B cell (primary cell): ENCODE measurements around the gene PTPRN2. TPM values are rescaled to one million over a fixed set of nuclear protein-coding genes. Genes with fewer than 3 reads are reported as not detected.

Experiments used
- ATAC-seq: fragments of 200-7000 bp; cut with Tn5 transposase; one replicate; pipeline ENCODE4 v1.10.0; 2021; ENCODE audit warnings: low read depth, mild to moderate bottlenecking, moderate number of reproducible peaks, moderate library complexity
- CTCF ChIA-PET: fragments of 350-600 bp; sonication (Branson Sonifier 250); formaldehyde crosslinking; loops from one replicate; lab custom pipeline; 2021; ENCODE audit warnings: antibody characterized with exemption, inconsistent platforms; lab: Charles Lee
- POLR2A ChIA-PET: fragments of 350-600 bp; sonication (Branson Sonifier 250); formaldehyde crosslinking; loops from one replicate; lab custom pipeline; 2021; ENCODE audit warnings: antibody characterized with exemption; lab: Charles Lee
- DNase-seq: peaks from one replicate; pipeline ENCODE4 v3.0.0; 2013
- H2AFZ ChIP-seq: 2 replicates; pipeline ENCODE4 v1.6.1; 2012; ENCODE audit warnings: mild to moderate bottlenecking, low read depth, low read length; ENCODE audit not compliant: insufficient read depth, poor library complexity, severe bottlenecking
- H3K27ac ChIP-seq, 2 donors: 1 replicate in 1 of 2; 2 replicates in 1 of 2; pipeline ENCODE4 v1.5.1; 2012 to 2013; ENCODE audit warnings: low read length in 2 of 2, mild to moderate bottlenecking in 2 of 2, moderate library complexity in 1 of 2
- H3K27me3 ChIP-seq, 4 experiments: fragments of 200-600 bp in 1 of 4; sonication (generic) in 1 of 4; replicated peaks in 1 of 4; 1 replicate in 2 of 4; 2 replicates in 2 of 4; pipeline versions ENCODE4 v1.6.1 to v1.7.0; 2013 to 2016; ENCODE audit warnings: low read length in 3 of 4, mild to moderate bottlenecking in 2 of 4, mixed read lengths in 1 of 4, moderate library complexity in 1 of 4; ENCODE audit not compliant: insufficient read depth in 4 of 4, control insufficient read depth in 3 of 4; ENCODE audit errors: control extremely low read depth in 1 of 4
- H3K36me3 ChIP-seq, 2 experiments: replicated peaks in 1 of 2; 1 replicate in 1 of 2; 2 replicates in 1 of 2; pipeline versions ENCODE4 v1.6.1 to v1.7.1; 2013; ENCODE audit warnings: low read length in 1 of 2; ENCODE audit not compliant: insufficient read depth in 2 of 2, control insufficient read depth in 1 of 2; ENCODE audit errors: control extremely low read depth in 1 of 2, extremely low read depth in 1 of 2
- H3K4me1 ChIP-seq, 2 donors: fragments of 200-600 bp in 1 of 2; sonication (generic) in 1 of 2; 1 replicate in 1 of 2; 2 replicates in 1 of 2; pipeline versions ENCODE4 v1.5.1 to v1.6.1; 2013 to 2017; ENCODE audit warnings: low read length in 2 of 2; ENCODE audit not compliant: control insufficient read depth in 2 of 2, insufficient read depth in 2 of 2
- H3K4me2 ChIP-seq: replicated peaks from 2 replicates; pipeline ENCODE3; 2012; ENCODE audit warnings: mild to moderate bottlenecking, low read depth, low read length; ENCODE audit not compliant: poor library complexity, severe bottlenecking
- H3K4me3 ChIP-seq, 5 experiments: fragments of 200-600 bp in 1 of 5; sonication (generic) in 1 of 5; 1 replicate in 3 of 5; 2 replicates in 2 of 5; pipeline versions ENCODE4 v1.5.1 to v1.7.0; 2011 to 2016; ENCODE audit warnings: low read length in 4 of 5, mild to moderate bottlenecking in 4 of 5, low read depth in 2 of 5, control low read depth in 1 of 5, moderate library complexity in 1 of 5; ENCODE audit not compliant: insufficient read depth in 1 of 5; ENCODE audit errors: control extremely low read depth in 1 of 5, extremely low read depth in 1 of 5
- H3K79me2 ChIP-seq: fragments of 200-600 bp; sonication (generic); one replicate; pipeline ENCODE4 v1.6.0; 2016; ENCODE audit warnings: low read length; ENCODE audit not compliant: control insufficient read depth, insufficient read depth
- H3K9ac ChIP-seq: fragments of 200-600 bp; sonication (generic); 2 replicates; pipeline ENCODE4 v1.6.1; 2017; ENCODE audit warnings: mild to moderate bottlenecking, low read length, moderate library complexity
- H3K9me3 ChIP-seq, 3 donors: one replicate each; pipeline versions ENCODE4 v1.6.1 to v1.7.1; 2013; ENCODE audit warnings: low read length in 2 of 3; ENCODE audit not compliant: control insufficient read depth in 2 of 3, insufficient read depth in 1 of 3; ENCODE audit errors: control extremely low read depth in 1 of 3
- H4K20me1 ChIP-seq: 2 replicates; pipeline ENCODE4 v1.6.0; 2012; ENCODE audit warnings: mild to moderate bottlenecking, low read length; ENCODE audit not compliant: insufficient read depth, control insufficient read depth, poor library complexity, severe bottlenecking
- H3K27ac Mint-ChIP-seq: one replicate; pipeline ENCODE4 v1.8.0; 2021; ENCODE audit warnings: mixed read lengths
- H3K27me3 Mint-ChIP-seq: one replicate; pipeline ENCODE4 v1.8.0; 2021; ENCODE audit warnings: mixed read lengths
- H3K4me1 Mint-ChIP-seq: one replicate; pipeline ENCODE4 v1.8.0; 2021; ENCODE audit warnings: mixed read lengths
- H3K4me3 Mint-ChIP-seq: one replicate; pipeline ENCODE4 v1.8.0; 2021; ENCODE audit warnings: mixed read lengths
- H3K9me3 Mint-ChIP-seq: one replicate; pipeline ENCODE4 v1.8.0; 2022; ENCODE audit warnings: mixed read lengths; ENCODE audit not compliant: insufficient read depth
- CTCF ChIP-seq: fragments of 200-600 bp; IDR thresholded peaks from one replicate; pipeline ENCODE4 v1.8.0; 2022; ENCODE audit warnings: antibody characterized with exemption, mild to moderate bottlenecking
- EZH2 ChIP-seq: IDR thresholded peaks from 2 replicates; pipeline ENCODE4 v1.6.1; 2012; ENCODE audit warnings: borderline replicate concordance, low read depth, mild to moderate bottlenecking, moderate library complexity, low read length; ENCODE audit not compliant: insufficient read depth, poor library complexity, severe bottlenecking
- WGBS: methylation state at CpG from one replicate; pipeline ENCODE4 v1.1.5; 2013; ENCODE audit warnings: missing lambda C conversion rate; ENCODE audit not compliant: insufficient coverage; 5-methylcytosine and 5-hydroxymethylcytosine counted together
- intact Hi-C: fragments of 100-400 bp; cut with micrococcal nuclease; formaldehyde crosslinking; loops from one replicate; pipeline ENCODE4 v1.10.0; 2022
- polyA plus RNA-seq: library from polyadenylated mRNA; depleted of rRNA; stranded (reverse); fragments of >200 nt; gene quantifications from 2 replicates; pipeline ENCODE4 v1.2.3, GENCODE V29; 2012
- total RNA-seq, 2 donors: library from RNA; stranded (reverse); fragments of 120-200 nt in 1 of 2; gene quantifications; 1 replicate in 1 of 2; 2 replicates in 1 of 2; pipeline versions ENCODE4 v1.2.3 to v1.2.4, GENCODE V29; 2013 to 2022

Gene PTPRN2
- total and polyA plus RNA-seq, 2 donors (not counting 1 experiment from before 2014, with no cell fraction given), result 2.0 to 5.0 TPM

GRCh38 chr7:158277219-158278141 is 310.1 kb downstream of the PTPRN2 start:
- H3K4me1 ChIP-seq, result no peaks in the 10 kb centered on the region
- no peaks in the 10 kb centered on the region for H3K36me3 ChIP-seq
- no peak overlapping the region for H3K4me3 ChIP-seq
- no peak overlapping the region for H2AFZ ChIP-seq
- Mint-ChIP-seq H3K4me3 (no peak overlapping the region), H3K27me3 (no peaks in the 10 kb centered on the region), H3K9me3 (no peaks in the 10 kb centered on the region), H3K27ac (no peak overlapping the region), H3K4me1 (no peaks in the 10 kb centered on the region)
- intact Hi-C loops, result no loop called here
- no peaks in the 10 kb centered on the region for H3K27me3 ChIP-seq
- H3K4me2 ChIP-seq, result no peak overlapping the region
- CTCF ChIA-PET, result no interaction called here
- H4K20me1 ChIP-seq, result no peaks in the 10 kb centered on the region
- POLR2A ChIA-PET, result no interaction called here
- no peak overlapping the region for H3K27ac ChIP-seq
- H3K79me2 ChIP-seq, result no peaks in the 10 kb centered on the region
- no peak overlapping the region for H3K9ac ChIP-seq
- TF ChIP-seq CTCF (no peak), EZH2 (no peak)
- 88% methylated on average over 25 of the region's 29 CpGs for WGBS
- H3K9me3 ChIP-seq, result peaks cover 0 to 41% (median 0%) of the 10 kb centered on the region in 3 donors
- DNase-seq (no peak), ATAC-seq (no peak)
